Midbrain (tissue), 1 donor: ENCODE measurements around the gene NTRK1.

Experiments used
- DNase-seq: peaks from one replicate; lab custom pipeline; 2025; lab: John Stamatoyannopoulos, UW

The NTRK1 gene

GRCh38 chr1:156860628-156861423 is at the start of gene NTRK1:
NTRK1 (plus strand) TSS chr1:156860865; CDS start chr1:156860935, 70 bp downstream.
- DNase-seq: peak; percentile 27

GRCh38 chr1:156811168-156811567 is 49.5 kb upstream of the NTRK1 start:
- DNase-seq: no peak

DNA sequence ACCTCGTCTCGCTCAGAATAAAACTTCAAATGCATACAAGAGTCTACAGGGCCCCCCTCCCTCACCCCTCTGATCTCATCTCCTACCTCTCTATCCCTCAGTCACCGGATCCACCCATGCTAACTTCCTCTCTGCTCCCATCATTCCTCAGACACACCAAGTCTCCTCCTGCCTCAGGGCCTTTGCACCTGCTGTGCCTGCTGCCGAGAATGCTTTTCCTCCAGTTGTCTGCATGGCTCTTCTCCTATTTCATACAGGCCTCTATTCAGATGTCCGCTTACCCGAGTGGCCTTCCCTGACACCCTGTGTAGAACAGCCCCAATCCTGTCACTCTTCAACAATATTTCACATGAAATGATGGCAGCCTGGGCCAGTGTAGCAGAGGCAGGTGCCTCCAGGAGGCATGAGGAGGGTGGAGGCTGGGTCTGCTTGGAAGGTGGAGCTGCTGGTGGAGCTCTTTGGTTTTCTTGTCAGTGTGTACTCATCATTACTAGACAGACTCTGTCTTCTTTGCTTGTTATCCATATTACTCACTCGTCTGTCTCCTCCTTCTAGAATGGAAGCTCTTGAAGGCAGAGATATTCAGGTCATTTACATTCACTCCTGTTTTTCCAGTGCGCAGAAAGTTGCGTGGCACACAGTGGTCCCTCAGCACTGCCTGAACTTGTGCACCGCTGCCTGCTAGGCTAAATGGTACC is 48.2 kb upstream of the NTRK1 start:
- no peak for DNase-seq

GRCh38 chr1:156813298-156813697 is 47.4 kb upstream of the NTRK1 start:
- DNase-seq: no peak

- DNase-seq: peak; percentile 66
These were observed 46.7 kb upstream of the NTRK1 start for GRCh38 chr1:156813750-156814570.

DNA sequence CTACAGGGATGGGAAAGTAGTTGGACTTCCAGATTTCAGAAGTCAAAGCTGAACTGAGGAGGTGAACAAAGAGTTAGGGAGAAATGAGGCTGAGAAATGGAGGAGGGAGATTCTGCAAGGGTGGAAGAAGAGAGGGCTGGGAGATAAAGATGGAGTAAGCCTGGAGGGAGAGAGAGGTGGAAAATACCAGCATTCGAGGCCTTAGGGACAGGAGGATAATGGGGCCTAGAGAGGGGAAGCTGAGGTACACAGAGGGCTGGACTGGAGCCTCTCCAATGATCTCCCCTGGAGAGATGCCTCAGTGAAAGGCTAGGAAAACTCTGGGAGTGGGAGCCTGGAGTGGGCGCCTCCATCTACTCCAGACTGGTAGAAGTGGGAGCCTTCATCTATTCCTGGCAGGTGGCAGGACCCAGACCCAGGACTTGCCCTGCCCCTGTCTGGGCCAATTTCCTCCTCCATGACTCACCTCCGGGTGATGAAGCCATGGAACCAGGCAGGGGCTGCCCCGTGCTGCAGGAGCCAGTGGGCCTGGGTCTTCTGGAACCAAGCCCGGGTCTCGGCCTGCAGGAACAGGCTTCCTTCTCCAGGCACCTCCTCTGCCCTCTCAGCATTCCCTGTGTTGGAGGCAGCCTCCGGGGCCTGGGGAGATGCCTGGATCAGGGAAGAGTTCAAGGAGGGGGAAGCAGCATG is 45.9 kb upstream of the NTRK1 start:
- DNase-seq: no peak

GRCh38 chr1:156815307-156815826 is 45.3 kb upstream of the NTRK1 start:
- no peak for DNase-seq

- no peak for DNase-seq
These were observed 44.7 kb upstream of the NTRK1 start for GRCh38 chr1:156815961-156816422.

- no peak for DNase-seq
These were observed 43.9 kb upstream of the NTRK1 start, which contains the start of gene SH2D2A for GRCh38 chr1:156816561-156817328. SH2D2A (minus strand) TSS chr1:156816848; CDS start chr1:156816708, 140 bp downstream.

- no peak for DNase-seq
These were observed 38.9 kb upstream of the NTRK1 start for GRCh38 chr1:156821801-156822200.

- DNase-seq: no peak
These were observed 38.0 kb upstream of the NTRK1 start for GRCh38 chr1:156822680-156823079.

- no peak for DNase-seq
These were observed 37.4 kb upstream of the NTRK1 start for GRCh38 chr1:156823210-156823790.

DNA sequence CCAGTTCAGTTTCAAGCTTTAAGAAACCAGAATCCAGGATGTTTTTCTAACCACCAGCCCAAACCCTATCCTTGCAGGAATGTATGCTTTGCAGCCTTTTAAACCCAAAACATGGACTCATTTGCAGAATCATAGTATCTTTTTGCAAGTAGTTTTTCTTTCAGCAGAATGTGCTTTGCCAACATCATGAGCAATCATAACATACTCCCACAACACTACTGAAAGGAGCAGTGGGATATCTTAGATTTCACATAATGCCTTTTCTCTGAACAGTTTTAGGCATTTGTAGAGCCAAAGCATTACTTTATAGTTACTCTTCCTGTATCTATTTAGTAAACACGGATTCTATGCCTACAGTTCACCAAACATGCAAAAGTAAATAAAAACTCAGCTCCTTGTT is 34.0 kb upstream of the NTRK1 start:
- no peak for DNase-seq

DNA sequence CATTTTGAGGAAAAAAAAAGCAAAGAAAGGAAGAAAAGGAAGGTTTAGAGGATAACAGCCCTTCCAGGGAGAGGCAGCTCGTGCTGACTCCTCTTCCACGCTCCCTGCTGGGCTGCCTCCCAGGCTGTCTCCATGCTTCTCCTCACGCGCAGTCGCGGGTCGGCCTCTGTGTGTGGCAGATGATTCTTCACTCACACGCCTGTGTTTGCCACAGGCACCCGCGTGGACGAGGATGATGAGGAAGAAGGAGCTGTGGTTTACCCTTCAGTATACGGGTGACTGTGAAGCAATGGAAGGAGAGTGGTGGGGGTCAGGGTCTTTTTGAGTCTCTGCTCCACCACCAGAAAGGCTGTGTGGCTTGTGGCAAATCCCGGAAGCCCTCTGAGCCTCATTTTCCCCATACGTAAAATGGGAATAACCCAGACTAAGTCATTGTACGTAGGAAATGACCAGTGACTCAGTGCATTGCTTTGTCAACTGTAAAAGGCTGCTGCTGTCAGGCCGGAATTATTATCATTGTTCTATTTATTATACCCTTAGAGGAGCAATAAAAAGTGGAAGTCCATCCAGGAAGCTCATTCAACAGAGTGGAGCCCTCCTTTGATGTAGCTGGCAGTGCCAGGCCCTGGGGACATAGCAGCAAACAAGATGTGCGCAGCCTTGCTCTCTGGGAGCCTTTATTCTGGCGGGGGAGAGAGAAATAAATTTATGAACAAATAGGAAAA is 32.1 kb upstream of the NTRK1 start:
- no peak for DNase-seq

DNA sequence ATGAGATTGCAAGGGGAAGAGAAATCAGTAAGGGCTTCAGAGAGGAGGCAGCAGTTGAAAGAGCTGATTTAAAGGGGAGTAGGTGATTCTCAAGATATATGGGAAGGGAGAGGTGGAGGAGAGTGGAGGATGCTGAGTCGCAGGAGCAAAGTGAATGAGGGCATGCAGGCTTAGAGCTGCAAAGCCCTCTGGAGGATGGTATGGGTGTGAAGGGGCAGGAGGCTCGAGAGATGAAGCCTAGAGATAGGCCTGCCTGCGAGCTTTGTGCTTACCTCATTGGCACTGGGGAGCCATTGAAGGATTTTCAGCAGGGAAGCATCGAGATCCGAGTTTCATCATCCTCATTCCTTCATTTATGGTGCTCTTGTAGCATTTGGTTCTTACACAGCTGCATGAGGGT is 28.2 kb upstream of the NTRK1 start:
- DNase-seq: no peak

- no peak for DNase-seq
These were observed 27.1 kb upstream of the NTRK1 start for GRCh38 chr1:156833603-156834002.

GRCh38 chr1:156834322-156834721 is 26.3 kb upstream of the NTRK1 start:
- DNase-seq: no peak

DNA sequence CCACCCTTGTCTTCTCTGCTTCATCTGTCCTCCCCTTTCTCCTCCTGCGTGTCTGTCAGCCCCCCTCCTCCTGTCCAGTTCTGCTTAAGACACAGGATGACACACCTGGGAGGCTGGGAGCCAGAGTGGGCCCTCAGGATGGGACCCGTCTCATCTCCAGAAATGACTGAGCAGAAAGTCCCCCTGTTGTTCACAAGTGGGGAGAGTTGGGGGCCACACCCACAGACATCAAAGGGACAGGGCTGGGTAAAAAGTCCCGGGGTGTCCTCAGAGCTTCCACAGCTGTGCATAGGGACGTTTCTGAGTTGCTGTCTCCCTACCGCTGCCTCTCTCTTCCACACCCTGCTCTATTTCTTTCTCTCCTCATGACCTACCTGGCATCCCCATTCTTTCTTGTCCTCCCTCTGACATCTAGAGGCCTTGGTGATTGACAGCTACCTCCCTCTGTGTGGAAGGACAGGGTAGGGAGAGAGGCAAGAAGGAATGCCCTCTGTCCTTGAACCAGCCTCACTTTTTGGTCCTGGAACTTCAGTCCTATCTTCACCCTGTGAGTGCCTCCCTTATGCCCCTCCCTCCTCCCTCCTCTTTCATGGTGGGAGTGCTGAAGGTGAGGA is 24.5 kb upstream of the NTRK1 start:
- DNase-seq: no peak

DNA sequence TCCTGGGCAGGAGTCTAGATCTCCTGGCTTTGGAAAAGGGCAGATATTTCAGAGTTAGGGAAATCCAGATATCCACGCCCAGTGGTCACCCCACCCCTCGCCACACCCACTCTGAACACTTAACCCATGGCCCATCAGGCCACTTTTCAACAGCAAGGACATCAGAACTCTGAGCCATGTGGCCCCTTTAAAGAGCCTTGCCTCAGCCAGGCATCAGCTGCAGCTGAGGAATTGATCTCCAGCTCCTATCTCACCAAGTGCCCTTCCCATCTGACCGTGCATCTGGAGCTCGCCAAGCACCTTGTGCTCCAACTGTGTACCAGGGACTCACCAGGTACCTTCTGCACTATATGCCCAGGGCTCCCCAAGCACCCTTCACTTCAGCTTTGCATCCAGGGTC is 23.8 kb upstream of the NTRK1 start:
- DNase-seq: no peak
